Measurements from ENCODE around the gene CDK5. TPM values are rescaled to one million over a fixed set of nuclear protein-coding genes. Genes with fewer than 3 reads are reported as not detected.

Gene CDK5
- total and polyA plus RNA-seq, 9 of the 15 experiments (the other 6 are each of a cell fraction or from before 2014, with no cell fraction given): 3.2 to 38.0 (median 27.5) TPM

- TF ChIP-seq CCAR2 (IDR thresholded peaks at IDR 0.05; ENCODE audit: low read depth, low read length): no peak
- TF ChIP-seq MTA1 (IDR thresholded peaks at IDR 0.05; ENCODE audit: borderline replicate concordance): no peak
- no peak for TF ChIP-seq ZNF408 (CRISPR knock-in tag; IDR thresholded peaks at IDR 0.05; ENCODE audit: low read depth)
- TF ChIP-seq GATAD2A (IDR thresholded peaks at IDR 0.05): peak; percentile 50
- TF ChIP-seq TBP (optimal IDR thresholded peaks at IDR 0.05; ENCODE audit: low read depth, low read length): peak; percentile 65
- TF ChIP-seq DLX4 (CRISPR knock-in tag; IDR thresholded peaks at IDR 0.05): no peak
- no peak for TF ChIP-seq ZNF699 (CRISPR knock-in tag; IDR thresholded peaks at IDR 0.05; ENCODE audit: insufficient replicate concordance)
- peak; percentile 37 for TF ChIP-seq EGR1 (conservative IDR thresholded peaks at IDR 0.05)
- TF ChIP-seq GTF3C2 (IDR thresholded peaks at IDR 0.05; ENCODE audit: borderline replicate concordance, extremely low read depth, insufficient read length): no peak
- peak; percentile 78 for TF ChIP-seq POLR2G (IDR thresholded peaks at IDR 0.05; ENCODE audit: low read depth, low read length)
- peak; percentile 97 for TF ChIP-seq NEUROD1 (IDR thresholded peaks at IDR 0.05; ENCODE audit: borderline replicate concordance, low read depth, low read length, partially characterized antibody)
- TF ChIP-seq MBD2 (IDR thresholded peaks at IDR 0.05; ENCODE audit: borderline replicate concordance, low read depth): no peak
- TF ChIP-seq MTF1 (CRISPR knock-in tag; IDR thresholded peaks at IDR 0.05; ENCODE audit: borderline replicate concordance): no peak
- peak; percentile 69 for TF ChIP-seq FOXM1 (IDR thresholded peaks at IDR 0.05; ENCODE audit: low read depth)
- peak; percentile 84; the same call in 1 of the 2 replicates for TF ChIP-seq FOXM1 (CRISPR knock-in tag; IDR thresholded peaks at IDR 0.05; ENCODE audit: low read depth)
- TF ChIP-seq DPF2 (IDR thresholded peaks at IDR 0.05): peak; percentile 63
- no peak for TF ChIP-seq KAT8 (IDR thresholded peaks at IDR 0.05; ENCODE audit: low read depth)
- TF ChIP-seq ZNF77 (CRISPR knock-in tag; IDR thresholded peaks at IDR 0.05): no peak
- no peak for TF ChIP-seq KDM2B (CRISPR knock-in tag; IDR thresholded peaks at IDR 0.05)
- TF ChIP-seq ZNF695 (CRISPR knock-in tag; IDR thresholded peaks at IDR 0.05): no peak
- TF ChIP-seq ZNF263 (CRISPR knock-in tag; IDR thresholded peaks at IDR 0.05; ENCODE audit: borderline replicate concordance): no peak
- TF ChIP-seq HNRNPH1 (optimal IDR thresholded peaks at IDR 0.05; ENCODE audit: low read depth, low read length): no peak
- TF ChIP-seq POLR2B (IDR thresholded peaks at IDR 0.05; ENCODE audit: low read depth, partially characterized antibody): peak; percentile 24
- no peak; the same call in 1 of the 2 replicates for TF ChIP-seq RUNX1 (IDR thresholded peaks at IDR 0.05; ENCODE audit: low read depth)
- TF ChIP-seq NCOA2 (IDR thresholded peaks at IDR 0.05; ENCODE audit: partially characterized antibody in 2 of 2): no peak
- TF ChIP-seq XRCC3 (IDR thresholded peaks at IDR 0.05): no peak
- TF ChIP-seq ZSCAN29 (IDR thresholded peaks at IDR 0.05): peak; percentile 42; the same call in 1 of the 2 replicates
Measured at GRCh38 chr7:151010307-151011096, 47.2 kb downstream of the CDK5 start (continued).

Measured in K562 (cell line).